ENCODE results near the gene CCSAP.
A peak's percentile ranks its signal among the peaks of the same experiment; 100 is the strongest.

CCSAP gene

GRCh38 chr1:229352975-229353374, 10.1 kb upstream of the CCSAP start:
- no peak for TF ChIP-seq CTCF (IDR thresholded peaks at IDR 0.05; ENCODE audit: extremely low read depth, insufficient read depth, missing control alignments)
- in situ Hi-C loops (cut with MboI; ENCODE audit: low pct_unique_long_range_greater_than_20kb, low sequenced_read_pairs, unreplicated experiment) = no loop called here
- no peak for DNase-seq (ENCODE audit: low spot score)

- no peak for TF ChIP-seq CTCF (IDR thresholded peaks at IDR 0.05; ENCODE audit: extremely low read depth, insufficient read depth, missing control alignments)
- no peak for DNase-seq (ENCODE audit: low spot score)
- in situ Hi-C loops (cut with MboI; ENCODE audit: low pct_unique_long_range_greater_than_20kb, low sequenced_read_pairs, unreplicated experiment) = no loop called here
Measured at GRCh38 chr1:229349463-229350385, 6.9 kb upstream of the CCSAP start.

GRCh38 chr1:229347528-229347927, 4.7 kb upstream of the CCSAP start:
- TF ChIP-seq CTCF (IDR thresholded peaks at IDR 0.05; ENCODE audit: extremely low read depth, insufficient read depth, missing control alignments) = no peak
- DNase-seq (ENCODE audit: low spot score) = no peak
- in situ Hi-C loops (cut with MboI; ENCODE audit: low pct_unique_long_range_greater_than_20kb, low sequenced_read_pairs, unreplicated experiment) = no loop called here

- DNase-seq (ENCODE audit: low spot score) = no peak
- TF ChIP-seq CTCF (IDR thresholded peaks at IDR 0.05; ENCODE audit: extremely low read depth, insufficient read depth, missing control alignments) = no peak
- in situ Hi-C loops (cut with MboI; ENCODE audit: low pct_unique_long_range_greater_than_20kb, low sequenced_read_pairs, unreplicated experiment) = no loop called here
Measured at GRCh38 chr1:229344937-229345684, 2.3 kb upstream of the CCSAP start.

GRCh38 chr1:229344139-229344538, 1.3 kb upstream of the CCSAP start:
- no peak for DNase-seq (ENCODE audit: low spot score)
- in situ Hi-C loops (cut with MboI; ENCODE audit: low pct_unique_long_range_greater_than_20kb, low sequenced_read_pairs, unreplicated experiment) = no loop called here
- no peak for TF ChIP-seq CTCF (IDR thresholded peaks at IDR 0.05; ENCODE audit: extremely low read depth, insufficient read depth, missing control alignments)

GRCh38 chr1:229341774-229342655, 832 bp downstream of the CCSAP start:
- TF ChIP-seq CTCF (IDR thresholded peaks at IDR 0.05; ENCODE audit: extremely low read depth, insufficient read depth, missing control alignments) = no peak
- in situ Hi-C loops (cut with MboI; ENCODE audit: low pct_unique_long_range_greater_than_20kb, low sequenced_read_pairs, unreplicated experiment) = no loop called here
- DNase-seq (ENCODE audit: low spot score) = peak; percentile 92

Data from GM13977 (cell line).